GM21367 (cell line): Measurements from ENCODE around the gene STAG2.
"Not testable (repeated sequence)": the region's sequence is repeated elsewhere in the genome, so short reads cannot be mapped to it uniquely, and the experiment has no call there.

Experiments used
- ATAC-seq: cut with Tn5 transposase; IDR thresholded peaks from one replicate; pipeline ENCODE4 v1.9.1; 2021; ENCODE audit not compliant: unreplicated experiment

The STAG2 gene

GRCh38 chrX:123961268-123962005 lies at the start of gene STAG2:
TSS of gene STAG2 (plus strand) at chrX:123961706. CDS start at chrX:124022628, 60,922 bp downstream.
- ATAC-seq = no peak

DNA sequence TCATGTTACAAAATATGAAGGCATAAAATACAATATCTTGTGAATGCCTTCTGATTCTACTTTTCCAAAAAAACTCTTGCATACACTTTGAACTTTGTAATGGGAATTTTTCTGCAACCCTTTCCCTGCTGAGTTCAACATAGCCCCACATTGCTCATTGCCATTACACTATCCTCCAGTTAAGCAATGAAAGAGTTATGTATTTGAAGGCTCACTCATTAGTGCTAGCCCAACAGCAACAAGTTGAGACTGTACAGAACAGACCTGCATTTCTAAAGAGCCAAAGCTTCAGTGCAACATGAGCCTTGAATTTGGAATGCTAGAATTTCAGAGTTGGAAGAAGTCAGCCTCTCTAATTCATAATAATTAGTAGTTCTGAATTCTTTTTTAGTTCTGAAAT lies 44.4 kb upstream of the STAG2 start:
- no peak for ATAC-seq

DNA sequence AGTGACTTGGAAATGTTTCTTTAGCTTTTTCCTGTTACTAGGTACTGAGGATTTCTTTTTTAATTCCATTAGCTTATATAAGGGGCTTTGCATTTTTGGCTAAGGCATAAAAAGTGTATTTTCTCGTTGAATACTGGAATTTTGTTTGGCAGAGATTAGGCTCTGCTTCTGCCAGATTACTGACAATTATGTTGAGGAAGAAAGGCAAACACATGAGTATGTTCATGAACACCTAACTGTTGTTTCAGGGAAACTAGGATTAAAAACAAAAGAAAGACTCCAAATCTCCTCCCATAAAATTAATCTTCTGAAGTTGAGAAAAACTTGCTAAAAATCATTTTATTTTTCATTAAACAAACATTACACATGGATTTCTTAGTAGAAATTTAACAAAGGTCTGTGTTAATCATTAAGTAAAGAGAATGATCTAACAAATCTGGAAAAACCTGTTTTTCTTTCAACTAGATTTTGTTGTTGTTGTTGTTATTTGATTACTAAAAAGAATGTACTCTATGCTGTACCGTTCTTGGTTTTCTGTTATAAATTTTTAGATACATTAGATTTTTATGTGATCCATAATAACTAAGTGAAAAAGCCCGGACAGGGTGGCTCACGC lies 43.3 kb upstream of the STAG2 start:
- ATAC-seq = no peak

DNA sequence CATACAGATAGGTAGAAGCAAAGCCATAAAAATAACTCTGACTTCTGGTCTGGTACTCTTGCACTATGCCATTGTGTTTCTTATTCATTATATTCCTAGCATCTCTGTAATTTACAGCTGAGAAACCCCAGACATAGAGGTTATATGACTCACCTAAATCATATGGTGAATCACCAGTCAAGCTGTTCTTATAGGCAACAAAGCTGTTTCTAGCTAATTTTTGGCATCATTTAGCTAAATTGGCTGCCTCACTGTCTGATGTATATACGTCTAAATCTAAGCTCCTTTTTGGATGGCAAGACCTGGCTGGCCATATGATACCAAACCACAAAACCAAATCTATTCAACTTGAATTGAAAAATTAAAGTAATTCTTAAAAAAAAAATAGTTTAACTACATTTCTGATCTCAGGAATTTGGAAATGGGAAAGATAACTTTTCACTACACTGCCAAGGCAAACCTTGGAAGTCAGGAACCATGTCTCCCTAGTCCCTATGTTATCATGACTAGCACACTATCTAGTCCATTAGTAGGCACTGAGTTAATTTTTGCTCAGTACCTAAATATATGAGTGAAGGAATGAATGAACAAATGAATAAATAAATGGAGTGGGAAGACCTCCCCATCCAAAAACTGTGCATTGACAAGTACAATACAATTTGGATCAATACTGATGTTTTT lies 41.3 kb upstream of the STAG2 start:
- no peak for ATAC-seq

- ATAC-seq = no peak
These were observed 38.3 kb upstream of the STAG2 start for GRCh38 chrX:123923211-123923610.

DNA sequence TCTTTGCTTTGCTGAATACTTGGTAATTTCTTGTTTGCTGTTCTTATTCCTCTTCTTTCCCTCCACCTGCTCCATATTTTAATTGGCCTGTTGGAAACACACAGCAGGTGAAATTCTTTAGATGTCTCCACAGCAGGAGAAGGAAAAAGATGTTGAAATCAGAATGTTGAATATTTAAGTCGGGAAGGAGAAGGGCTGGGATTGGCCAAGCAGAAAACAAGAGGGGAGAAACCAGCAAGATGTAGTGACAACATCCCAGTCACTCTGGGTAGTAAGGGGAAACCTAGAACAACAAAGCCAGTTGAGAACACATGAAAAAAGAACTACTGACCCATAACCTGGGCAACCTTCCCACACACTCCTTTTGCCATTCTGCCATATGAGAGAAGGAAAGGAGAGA lies 37.3 kb upstream of the STAG2 start:
- no peak for ATAC-seq

DNA sequence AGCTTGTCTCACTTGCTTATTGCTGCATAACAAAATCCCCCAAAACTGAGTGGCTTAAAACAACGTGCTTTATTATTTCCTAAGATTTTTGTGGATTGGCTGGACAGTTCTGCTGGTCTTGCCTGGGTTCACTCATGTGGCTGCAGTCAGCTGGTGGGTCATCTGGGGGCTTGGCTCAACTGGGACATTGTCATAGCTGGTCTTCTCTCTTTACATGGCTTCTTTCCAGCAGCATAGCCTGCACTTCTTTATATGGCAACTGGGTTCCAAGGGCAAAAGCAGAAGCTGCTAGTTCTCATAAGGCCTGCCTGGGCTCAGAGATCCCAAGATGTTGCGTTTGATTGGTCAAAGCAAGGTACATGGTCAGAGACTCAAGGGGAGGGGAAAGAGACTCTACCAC lies 33.7 kb upstream of the STAG2 start:
- ATAC-seq = no peak

GRCh38 chrX:123932055-123932454 lies 29.5 kb upstream of the STAG2 start:
- ATAC-seq = not testable (repeated sequence)

- no peak for ATAC-seq
These were observed 18.4 kb upstream of the STAG2 start for GRCh38 chrX:123943074-123943473.

DNA sequence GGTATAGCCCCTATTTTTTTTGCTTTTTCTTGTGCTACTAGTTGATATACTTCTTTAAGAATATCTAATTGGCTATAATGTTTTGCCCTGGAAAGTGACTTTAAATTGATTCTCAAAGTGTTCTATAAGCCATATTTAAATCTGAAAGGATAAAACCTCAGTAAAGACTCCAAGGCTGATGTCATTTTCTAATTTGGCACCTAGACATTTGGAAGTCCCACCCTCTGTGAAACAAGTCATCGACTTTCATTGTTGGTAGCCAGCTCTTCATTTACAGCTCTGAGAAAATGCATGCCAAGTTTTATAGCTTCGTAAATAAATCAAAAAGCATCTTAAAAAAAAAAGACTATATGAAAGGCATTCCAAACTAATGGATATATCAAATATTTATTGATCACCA lies 18.0 kb upstream of the STAG2 start:
- no peak for ATAC-seq

DNA sequence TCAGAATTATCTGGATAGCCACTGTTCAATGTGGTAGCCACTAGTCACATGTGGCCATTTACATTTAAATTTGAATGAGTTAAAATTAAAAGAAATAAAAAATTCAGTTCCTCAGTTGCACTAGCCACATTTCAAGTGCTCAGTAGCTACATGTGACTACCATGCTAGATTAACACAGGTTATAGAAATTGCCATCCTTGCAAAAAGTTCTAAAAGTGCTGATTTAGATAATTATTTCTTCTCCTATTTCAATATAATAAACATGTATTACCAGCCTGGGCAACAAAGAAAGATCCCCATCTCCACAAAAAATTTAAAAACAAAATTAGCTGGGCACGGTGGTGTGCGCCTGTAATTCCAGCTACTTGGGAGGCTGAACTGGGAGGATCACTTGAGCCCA lies 11.7 kb upstream of the STAG2 start:
- ATAC-seq = no peak

DNA sequence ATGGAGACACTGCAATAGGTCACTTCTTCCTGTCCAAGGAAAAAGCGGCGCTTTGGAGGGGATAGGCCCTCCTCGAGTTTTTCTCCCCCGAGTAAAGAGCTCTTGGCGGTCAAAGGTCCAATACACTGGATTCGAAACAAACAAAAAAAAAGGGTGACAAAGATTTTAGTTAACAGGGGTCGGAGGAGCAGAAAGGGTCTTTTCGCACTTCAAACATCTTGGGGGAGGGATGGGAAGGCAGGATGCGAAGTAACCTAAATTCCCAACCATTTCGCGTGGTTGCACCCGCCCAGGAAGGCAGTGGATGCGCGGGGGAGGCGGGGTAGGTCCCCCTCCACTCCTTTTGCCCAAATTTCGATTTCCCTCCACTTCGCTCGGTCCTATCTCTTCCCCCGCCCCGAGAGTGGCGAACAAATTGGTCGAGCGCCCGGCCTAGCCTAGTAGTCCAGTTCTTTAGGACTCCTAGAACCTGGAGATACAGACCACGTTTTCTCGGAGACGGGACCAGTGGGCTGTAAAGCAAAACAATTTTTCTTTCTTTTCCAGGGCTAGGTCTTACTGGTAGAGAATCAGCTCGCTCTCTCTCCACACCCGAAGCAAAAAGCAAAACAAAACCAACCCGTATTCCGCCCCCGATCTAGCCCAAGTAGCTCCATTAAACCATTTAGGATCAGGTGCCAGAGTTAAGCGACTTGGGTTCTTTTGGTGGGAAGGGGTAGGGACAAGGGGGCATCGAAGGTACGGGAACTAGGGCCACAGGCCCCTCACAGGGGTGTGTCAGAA lies 2.0 kb upstream of the STAG2 start:
- ATAC-seq = no peak

- ATAC-seq = no peak
These were observed 594 bp upstream of the STAG2 start for GRCh38 chrX:123960956-123961267.

DNA sequence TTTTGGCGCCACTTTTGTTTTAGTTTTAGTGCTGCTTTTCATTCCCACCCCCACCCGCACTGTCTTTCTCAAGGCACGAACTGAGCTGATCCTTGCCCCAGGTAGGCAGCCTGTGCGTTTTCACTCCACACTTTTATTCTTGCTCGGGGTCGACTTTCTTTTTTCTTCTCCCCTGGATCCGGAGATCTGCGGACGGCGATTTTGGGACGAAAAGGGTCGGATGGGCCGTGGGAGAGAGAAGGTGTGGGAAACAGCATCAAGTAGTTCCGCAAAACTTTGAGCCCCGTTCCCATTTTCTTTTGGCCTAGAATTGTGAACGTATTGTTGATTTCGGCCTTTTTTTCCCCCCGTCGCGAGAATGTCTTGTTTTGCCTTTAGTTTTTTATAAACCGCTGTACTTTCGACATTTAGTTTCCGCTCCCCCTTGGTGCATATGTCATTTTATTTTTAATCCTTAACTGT lies 531 bp downstream of the STAG2 start:
- ATAC-seq = no peak

DNA sequence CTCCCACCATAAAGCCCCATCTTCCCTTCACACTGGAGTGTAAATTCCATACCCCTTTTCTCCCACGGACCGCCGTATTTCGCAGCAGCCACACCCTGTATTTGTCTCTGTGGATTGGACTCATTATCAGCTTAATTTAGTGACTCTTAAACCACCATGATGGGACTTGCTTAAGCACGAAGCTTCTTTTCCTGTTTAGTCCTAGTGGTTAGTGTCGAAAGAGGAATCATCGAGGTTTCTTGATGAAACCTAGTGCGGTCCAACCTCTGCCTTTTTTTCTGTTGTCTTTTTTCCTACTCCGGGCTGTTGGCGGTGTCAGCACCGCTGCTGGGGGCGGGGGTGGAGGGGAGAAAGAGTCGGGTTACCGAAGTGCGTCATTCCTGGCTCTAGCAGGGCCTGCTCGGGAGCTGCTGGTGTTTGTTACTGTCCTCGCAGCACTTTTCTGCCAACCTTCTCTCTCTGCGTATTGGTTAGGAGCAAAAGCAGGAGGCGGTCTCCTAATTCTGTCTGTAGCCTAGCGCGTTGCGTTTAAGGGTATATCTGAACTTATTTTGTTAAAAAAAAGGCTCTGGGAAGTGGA lies 1.4 kb downstream of the STAG2 start:
- ATAC-seq = peak; percentile 66

DNA sequence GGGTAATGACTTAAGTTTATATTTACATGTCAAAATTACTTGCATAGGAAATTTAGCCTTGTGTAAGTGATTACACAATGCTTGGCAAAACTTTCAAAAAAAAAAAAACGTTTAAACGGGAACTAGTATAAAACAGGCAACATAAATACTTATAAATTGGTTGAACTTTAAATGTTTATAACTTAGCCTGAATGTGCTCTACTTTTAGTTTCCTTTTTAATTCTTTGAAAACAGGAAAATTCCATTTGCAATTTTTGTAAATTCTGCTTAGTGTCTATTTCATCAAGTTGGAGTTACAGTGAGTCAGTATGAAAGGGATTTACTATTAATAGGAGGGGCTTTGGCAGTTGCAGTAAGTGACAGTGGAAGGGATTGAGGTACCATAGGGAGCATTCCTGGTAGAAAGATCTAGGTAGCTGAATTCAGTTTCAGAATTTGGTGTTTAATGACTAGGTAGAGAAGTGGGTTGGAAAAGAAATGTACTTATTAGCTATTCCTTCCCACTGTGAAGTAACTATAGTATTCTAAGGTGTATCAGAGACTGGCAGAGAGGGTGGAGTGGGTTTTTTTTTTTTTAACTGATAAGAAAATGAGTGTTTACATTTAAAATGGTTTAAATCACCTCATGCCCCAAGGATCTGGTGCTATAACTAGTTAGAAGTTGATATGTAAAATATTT lies 2.8 kb downstream of the STAG2 start:
- ATAC-seq = no peak

DNA sequence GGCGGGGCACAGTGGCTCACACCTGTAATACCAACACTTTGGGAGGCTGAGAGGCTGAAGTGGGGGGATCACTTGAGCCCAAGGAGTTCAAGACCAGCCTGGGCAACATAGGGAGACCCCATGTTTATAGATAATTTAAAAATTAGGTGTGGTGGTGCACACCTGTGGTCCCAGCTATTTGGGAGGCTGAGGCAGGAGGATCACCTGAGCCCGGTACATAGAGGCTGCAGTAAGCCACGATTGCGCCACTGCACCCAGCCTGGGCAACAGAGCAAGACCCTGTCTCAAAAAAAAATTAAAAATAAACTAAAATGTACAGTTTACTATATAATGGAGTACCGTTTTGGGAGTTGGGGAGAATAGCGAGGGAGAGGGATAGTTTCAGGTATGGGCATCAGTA lies 4.2 kb downstream of the STAG2 start:
- ATAC-seq = no peak

- no peak for ATAC-seq
These were observed 6.0 kb downstream of the STAG2 start for GRCh38 chrX:123967497-123967896.

- no peak for ATAC-seq
These were observed 7.0 kb downstream of the STAG2 start for GRCh38 chrX:123968383-123969050.

DNA sequence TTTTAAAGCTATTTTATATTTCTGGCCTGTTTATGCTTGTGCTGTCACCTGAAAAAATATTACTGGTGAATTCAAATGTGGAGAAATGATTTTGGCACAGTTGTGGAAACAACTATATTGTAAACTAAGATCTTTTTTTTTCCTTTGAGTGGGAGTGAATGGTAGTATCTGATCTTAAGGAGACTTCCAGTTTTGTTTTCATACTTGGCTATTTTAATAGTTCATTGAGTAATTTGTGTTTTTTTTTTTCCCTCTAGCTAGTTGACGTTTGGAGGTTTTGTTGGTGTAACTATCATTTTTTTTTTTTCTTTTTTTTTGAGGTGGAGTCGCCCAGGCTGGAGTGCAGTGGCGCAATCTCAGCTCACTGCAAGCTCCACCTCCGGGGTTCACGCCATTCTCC lies 10.5 kb downstream of the STAG2 start:
- no peak for ATAC-seq
